SIG-M5 (cell line): ENCODE data around the gene SDCCAG8.

Source experiments
- DNase-seq: peaks from one replicate; lab custom pipeline; 2025; lab: John Stamatoyannopoulos, UW

SDCCAG8 gene

DNA sequence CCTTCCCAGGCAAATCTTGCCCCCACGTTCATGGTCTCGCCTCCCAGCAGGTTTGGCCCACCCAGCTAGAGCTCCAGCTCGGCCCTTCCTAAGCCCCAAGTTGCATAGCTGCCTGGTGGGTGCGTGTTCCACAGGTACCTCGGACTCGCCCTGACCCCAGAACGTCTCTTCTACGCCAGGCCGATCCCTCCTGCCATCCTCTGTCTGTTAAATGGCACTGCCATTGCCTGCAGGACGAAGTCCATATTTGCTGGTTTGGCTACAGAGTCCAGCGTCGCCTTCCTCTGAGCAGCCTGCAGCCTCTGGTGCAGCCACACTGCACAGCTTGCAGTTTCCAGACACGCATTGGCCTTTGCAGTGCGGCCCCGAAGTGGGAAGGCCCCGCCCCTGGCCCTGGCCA lies 228.1 kb downstream of the SDCCAG8 start:
- DNase-seq, result no peak

DNA sequence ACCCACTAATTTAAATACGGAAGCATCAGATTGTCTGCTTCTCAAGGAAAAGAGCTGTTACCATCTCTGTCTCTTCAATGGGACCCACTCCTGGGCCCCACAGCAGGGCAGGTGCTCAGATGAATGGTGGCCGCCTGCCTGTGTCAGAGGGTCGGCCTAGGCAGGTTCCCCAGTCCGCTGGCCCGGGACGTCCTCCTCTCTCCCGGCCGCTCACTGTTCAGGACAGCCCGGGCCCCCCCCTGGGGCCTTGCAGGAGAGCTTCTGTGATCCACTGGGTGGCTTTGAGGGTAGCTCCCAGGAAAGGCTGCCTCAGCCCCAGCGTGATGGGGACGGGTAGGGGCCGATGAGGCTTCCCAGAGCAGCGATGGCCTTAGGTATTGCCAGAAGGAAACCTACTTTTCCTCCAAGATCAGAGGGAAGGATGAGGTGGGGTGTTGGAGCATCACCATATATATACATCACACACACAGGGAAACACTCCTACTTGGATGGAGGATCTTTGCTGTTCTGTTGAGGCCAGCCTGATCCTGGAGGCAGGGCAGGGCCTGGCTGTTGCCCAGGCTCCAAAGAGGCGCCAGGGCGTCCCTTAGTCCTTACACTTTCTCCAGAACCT lies 231.3 kb downstream of the SDCCAG8 start:
- no peak for DNase-seq

DNA sequence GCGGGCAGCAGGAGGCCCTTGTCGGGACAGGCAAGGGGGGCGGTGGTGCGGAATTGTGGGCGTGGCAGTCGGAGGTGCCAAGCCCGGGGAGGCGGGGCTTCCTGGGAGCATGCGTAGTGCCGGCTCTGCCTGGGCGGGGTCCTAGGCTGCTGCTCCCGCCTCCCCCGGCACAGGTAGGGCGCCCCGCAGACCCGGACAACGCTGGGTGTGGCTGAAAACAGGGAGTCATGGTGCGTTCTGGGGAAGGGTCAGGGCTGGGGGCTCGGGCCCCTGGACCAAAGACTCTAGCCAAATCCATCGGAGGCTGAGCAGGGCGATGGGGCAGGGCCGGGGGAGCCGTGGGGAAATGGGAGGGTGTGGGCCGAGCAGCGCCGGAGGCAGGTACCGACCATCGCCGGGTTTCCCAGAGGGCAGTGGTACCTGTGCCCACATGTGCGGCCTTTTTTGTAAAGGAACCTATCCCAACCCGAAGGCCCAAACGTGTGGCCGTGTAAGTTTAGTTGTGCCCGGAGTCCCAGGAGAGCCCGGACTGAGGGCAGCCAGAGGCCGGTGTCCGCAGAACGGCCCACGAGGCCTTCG lies 231.9 kb downstream of the SDCCAG8 start:
- DNase-seq, result no peak

DNA sequence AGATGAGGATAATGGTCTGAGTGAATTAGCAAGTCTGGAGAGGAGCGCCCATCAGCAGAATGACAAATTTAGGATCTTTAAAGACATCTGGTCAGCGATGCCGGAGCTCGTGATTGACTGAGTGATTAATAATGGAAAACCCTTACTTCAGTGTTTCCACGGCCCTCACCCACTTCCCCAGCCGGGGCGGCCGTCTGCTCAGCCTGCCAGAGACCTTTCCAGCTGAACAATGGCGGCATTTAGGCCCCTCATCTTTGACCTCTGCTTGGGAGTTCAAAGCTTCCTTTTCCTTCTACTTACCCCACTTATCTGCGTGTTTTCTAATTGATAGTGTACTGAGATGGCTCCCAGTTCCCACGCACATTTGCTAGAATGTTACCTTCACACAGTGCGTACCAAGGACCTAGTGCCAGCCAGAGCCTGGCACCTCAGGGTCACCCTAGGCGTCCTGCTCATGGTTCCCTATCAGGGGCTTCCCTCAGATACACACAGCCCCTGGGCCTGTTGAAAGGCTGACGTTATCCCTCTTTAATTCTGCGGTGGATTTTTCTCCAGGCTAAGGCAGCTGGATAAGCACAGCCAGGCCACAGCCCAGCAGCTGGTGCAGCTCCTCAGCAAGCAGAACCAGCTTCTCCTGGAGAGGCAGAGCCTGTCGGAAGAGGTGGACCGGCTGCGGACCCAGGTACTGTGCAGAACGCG lies 232.8 kb downstream of the SDCCAG8 start:
- DNase-seq, result no peak

DNA sequence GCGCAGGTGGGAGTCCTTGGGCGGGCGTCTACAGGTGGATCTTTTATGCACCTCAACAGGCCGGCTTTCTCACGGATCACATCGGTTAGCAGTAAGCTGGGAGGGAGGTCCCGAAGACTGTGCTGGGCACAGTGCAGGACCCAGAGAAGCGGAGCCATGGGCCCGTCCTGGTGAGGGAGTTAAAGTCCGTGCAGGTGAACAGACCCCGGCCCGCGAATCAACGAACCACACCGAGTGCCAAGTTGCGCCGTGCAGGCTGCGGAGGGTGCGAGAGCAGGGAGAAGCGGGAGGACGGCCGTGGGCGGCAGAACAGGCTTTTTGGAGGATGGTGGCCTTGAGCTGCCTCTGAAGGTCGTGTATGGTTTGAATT lies 233.3 kb downstream of the SDCCAG8 start:
- no peak for DNase-seq

DNA sequence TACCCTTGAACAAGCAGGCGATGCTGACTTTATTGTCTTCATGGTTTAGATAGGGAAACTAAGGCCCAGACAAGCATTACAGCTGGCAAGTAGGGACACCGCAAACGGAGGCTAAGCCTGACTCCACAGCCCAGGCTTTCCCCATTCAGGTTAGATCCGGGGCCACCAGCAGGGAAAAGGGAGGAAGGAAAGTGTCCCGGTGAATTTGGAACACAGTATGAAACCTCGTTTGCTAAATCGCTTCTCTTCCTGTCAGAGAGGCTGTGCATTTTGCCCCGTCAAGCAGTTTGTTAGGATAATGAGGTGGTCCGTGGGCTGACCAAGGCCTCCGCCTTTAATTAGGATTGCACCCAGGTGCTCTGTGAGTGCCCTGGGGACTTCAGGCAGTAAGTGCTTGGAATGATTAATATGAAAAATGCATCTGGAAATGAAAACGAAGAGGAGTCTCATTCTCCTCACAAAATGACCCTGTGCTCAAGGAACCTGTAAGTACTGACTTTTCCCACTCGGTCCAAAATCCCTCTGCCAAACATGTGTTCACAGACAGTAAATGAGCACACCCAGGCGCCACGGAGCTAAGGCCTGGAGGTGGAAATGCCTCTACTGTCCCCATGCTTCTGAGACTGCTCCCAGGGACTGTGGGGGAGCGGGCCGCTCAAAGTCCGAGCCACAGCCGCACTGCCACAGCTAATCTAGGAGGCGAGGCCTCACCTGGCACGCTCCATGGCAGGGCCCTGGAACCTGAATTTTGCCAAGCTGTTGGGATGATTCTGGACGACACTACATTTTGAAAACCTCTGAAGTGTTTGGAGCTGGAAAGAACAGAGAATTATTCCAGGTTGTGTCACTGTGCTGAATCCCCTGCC lies 234.1 kb downstream of the SDCCAG8 start:
- DNase-seq, result no peak

DNA sequence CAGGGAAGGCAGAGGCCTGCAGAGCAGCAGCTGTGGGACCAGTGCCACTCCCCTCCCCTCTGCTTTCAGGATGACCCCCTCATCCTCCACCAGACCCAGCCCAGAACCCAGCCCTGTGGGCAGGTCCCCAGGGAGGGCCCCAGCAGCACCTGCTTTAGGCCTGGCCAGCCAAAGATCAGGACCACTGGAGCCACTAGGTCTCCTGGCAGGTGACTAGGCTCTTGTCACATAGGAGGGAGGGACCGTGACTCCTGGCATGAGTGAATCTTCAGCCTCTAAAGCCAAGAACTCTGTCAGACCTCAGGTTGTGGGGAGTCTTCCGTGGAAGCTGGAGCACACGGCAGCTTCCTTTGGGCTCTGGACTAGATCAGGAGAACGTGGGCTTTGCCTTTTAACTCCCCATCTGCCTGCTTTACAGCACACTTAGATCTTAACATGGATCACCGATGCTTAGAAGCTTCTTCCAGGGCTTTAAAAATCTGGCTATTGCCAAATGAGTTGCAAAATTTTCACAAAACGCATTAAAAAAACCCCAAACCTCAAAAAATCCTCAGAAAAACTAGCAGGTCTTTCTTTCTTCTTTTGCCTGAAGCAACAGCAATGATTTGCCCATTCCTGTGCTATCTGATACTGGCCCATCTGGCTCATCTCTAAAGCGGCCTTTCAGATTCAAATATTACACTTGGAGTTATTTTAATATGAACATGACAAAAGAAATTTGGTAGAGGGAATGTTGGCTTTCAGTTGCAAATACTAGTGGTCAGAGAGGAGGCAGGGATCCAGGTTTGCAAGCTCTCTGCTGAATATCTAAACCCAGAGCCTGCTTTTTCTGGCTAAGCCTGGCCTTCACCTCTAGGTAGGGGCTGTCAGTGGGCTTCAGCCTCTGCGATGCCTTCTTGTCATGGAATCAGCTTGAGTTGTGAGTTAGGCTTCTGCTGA lies 235.2 kb downstream of the SDCCAG8 start:
- no peak for DNase-seq

DNA sequence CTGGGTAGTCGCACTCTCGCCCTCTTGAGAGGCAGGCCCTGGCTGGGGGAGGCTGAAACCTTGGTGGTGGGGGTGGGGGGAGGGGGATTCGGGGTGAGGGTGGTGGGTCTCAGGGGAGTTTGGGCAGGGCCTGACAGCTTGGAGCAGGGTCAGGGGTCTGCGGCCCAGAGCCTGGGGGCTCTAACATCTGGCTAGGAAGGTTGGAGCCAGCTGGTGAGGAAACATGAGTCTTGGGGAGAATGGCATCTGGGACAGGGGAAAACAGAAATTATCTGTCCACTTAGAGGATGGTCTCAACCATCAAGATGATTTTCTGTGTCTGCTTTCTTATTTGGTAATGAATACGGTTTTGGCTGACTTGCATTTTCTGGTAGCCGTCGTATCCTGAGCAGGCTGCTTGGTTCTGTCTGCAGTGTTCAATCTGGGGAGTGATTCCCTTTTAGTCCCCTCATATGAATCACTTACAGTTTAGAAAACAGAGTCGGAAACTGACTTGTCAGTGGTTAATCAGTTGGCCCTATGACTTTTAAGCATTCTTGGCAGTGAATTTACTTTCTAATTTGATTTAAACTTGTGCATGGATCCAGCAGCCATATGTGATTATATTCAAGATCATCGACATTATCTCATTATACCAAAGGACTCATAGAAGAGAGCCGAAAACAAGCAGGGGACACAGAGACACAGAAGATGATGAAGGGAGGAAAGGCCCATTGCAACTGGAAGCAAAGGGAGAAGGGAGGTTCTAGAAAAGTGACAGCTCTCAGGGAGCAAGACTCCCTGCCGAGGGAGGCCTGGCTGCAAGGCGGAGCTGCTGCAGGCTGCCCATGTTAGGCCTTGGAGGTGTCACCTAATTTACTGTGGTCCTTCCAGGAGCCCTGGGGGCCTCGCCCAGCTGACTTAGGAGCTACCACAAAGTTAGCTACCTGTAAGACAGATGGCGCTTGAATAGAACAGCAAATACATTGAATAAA lies 237.6 kb downstream of the SDCCAG8 start:
- no peak for DNase-seq

DNA sequence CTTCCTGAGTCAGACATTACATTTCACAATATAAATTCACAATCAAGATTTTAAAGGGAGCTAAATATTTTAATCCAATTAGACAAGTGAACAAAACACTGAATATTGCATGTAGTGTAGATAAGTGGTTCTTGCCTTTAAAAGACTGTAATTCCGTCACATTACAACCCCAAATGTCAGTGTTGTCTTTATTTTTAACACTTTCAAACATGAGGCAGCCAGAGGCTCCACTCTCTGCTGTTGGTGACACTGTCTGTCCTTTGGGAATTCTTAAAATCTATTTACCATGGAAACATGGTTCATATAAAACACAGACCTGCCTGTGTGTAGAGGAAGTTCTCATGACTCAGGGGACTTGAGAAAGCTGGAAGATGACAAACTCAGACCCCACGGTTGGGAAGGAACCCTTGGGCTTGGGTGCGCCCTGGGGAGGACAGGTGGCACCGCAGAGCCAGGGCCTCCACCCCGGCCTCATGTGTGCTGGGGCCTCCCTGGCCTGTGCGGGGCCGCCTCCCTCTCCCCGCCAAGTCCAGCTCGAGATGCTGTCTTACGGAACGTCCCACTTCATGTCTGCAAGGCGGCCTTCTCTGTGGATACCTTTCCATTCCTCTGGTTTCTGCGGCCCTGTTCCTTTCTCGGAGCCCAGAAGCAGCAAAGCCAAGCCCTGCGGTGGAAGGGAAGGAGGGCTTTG lies 239.0 kb downstream of the SDCCAG8 start:
- DNase-seq, result no peak

DNA sequence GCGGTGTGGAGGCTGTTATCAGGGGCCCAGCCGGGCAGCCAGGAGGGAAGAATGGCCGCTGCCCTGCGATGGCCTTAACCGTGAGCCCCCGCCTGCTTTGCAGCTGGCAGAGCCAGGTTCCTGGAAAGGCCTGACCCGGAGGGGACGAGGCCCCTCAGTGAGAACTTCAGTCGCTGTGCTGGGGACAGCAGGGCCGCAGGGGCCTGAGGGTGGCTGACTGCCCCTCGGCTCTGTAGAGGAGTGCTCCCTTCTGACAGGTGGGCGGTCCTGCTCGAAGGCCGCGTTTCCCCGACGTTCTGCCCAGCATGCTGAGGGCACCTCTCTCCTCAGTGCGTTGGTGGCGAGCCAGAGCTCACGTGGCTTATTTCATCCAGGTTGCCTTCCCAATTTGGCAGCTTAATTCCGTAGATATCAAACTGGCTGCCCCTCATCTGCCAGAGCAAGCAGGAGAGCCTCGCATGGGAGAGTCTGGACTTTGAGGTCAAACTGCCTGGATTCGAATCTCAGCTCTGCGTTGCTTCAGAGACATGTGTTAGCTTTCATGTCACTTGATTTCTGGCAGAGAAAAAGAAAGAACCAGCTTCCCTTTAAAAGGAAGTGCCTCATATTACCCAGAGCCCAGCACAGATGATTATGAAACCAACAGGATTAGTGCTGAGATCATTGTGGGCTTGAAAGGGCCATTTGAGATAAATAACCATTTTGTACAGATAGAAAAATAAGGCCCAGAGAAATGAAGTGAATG lies 239.8 kb downstream of the SDCCAG8 start:
- peak; percentile 24 for DNase-seq

DNA sequence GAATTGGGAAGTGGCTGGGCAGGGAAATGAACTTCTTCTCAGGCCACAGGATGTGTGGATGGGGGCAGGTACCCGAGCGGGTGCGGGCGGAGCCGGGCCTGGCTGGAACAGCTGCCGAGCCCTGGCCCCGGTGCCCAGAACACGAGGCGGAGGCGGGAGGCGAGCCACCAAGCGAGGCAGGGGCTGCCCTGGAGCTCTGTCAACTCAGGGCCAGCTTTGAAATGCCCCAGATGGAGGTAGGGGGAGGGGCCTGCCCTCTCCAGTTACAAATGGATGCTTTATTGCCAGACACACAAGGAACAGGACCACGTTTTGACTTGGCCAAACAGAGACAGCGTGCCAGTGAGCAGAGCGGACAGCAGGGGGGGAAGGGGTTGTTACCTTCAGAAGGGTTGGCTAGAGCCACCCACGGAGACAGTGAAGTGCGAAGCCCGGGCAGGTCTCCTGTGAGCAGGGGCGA lies 240.4 kb downstream of the SDCCAG8 start:
- no peak for DNase-seq

DNA sequence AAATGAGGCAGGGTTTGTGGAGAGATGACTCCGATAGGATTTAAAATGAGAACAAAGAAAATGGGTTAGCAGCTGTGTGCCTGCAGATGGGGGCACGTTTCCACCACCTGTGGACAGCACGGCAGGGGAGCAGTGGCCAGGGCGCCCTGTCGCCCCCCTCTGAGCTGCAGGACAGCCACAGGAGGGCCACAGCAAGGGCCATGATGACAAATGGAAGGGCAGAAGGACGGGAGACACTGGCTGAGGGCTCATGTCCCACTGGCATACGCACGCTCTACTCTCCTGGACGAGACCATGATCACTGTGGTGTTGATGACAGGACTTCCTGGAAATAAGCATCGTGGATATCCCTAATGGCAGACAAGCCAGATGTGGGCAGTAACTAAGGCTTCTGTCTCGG lies 241.0 kb downstream of the SDCCAG8 start:
- DNase-seq, result no peak

DNA sequence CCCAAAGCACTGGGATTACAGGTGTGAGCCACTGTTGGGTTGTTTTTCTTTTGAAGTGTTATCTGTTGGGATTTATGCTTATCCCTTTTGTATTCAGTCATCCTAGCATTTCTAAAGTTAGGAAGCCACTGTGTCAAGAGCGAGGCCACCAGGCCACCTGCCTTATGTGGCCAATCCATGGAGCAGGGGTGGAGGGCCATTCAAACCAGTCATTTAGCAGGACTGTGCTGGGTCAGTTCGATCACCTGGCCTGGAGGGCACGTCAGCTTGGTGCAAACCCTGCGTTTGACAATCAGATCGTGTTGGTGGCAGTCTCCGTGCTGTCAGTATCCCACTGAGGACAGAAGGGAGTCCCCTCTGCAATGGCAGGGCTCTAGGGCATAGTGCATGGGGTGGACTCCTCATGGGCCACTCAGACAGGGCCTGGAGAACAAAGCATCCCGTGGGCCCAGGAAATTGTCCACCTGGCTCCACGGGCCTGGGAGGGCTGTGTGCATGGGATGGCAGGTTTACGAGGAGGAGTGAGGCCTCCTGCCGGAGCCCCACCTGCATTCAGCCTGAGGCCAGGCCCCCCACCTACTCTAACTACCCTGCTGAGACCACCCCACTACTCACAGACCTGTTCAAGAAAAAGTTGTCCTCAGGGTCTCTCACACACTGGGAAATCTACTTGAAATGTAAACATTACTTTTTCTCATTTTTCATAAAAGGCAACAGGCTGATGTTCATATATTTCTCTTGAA lies 242.3 kb downstream of the SDCCAG8 start:
- DNase-seq, result no peak

DNA sequence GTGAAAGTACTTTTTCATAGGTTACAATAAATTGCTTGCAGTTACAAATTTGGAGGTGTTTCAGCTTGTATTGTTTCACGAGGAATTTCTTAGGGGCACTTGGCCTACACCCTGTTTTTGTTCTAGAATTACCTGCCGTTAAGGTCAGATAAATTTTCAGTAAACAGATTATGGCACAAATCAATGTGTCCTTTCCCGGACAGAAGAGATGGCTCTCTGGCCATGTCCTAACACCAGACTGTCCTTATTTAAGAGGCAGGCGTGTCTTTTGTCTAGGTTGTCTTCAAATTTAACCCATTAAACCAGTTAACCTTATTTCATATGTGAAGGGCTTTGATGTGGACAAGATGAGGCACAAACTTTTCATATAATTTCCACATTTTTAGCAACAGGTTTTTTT lies 243.4 kb downstream of the SDCCAG8 start:
- DNase-seq, result no peak

DNA sequence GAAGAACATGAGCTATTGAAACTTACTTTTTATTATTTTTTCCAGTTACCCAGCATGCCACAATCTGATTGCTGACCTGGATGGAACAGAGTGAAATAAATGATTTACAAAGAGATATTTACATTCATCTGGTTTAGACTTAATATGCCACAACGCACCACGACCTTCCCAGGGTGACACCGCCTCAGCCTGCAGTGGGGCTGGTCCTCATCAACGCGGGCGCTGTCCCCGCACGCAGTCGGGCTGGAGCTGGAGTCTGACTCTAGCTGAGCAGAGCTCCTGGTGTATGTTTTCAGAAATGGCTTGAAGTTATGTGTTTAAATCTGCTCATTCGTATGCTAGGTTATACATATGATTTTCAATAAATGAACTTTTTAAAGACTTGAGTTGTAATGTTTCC lies 243.9 kb downstream of the SDCCAG8 start:
- no peak for DNase-seq

DNA sequence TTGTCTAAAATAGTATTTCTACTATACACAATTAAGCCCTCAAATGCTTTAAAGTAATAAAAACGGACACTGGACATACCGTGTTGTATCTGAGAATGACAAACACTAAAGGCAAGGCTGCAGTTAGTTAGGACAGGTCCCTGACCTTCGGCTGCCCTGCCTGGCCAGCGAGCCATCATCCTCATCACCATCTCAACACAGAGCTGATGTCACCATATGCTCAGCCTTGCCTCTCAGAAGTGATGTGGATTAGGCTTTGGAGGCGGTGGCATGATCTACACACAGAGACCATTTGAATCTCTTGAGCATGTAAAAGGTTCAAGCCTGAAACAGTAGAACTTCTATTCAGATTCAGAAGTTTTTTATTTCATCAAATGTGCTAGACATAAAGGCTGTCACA lies 244.7 kb downstream of the SDCCAG8 start:
- DNase-seq, result no peak

DNA sequence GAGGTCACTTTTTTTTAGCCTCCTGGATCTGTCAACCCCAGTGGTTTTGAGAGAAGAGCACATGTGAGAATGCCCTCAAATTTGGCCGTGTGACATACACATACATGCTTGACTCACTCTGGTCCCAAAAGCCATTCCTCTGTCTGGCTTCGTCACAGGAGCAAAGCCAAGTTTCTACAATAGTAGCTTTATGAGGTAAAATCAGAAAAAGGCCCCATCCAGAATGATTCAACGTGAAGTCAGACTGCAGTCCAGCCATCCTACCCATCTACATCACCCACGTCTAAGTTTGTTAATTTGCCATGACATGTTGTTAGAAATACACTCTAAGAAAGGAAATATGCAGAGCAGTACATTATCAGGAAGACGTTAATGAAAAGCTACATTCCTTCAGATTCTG lies 245.2 kb downstream of the SDCCAG8 start:
- no peak for DNase-seq

DNA sequence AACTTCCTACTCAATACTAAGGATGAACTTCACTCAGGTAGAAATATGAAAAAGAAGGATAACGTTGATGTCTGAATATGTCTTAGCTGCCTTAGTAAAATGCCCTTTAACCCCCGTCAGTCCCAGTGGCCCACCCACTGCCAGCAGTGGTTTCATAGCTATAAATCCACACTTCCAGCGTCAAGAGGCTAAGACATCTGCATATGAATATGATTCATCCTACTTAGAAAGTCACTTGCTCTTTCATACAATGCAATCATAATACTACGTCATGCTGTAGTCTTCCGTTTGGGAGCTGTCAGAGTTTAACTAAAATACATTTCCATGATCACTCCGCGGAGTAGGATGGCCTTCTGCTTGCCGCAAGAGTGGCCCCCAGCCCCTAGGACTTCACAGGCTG lies 247.3 kb downstream of the SDCCAG8 start:
- DNase-seq, result no peak
